22Rv1 (cell line): ENCODE data around the gene ABCF1.

Source experiments
- CTCF ChIP-seq: fragments of 450-650 bp; IDR thresholded peaks from 2 replicates; pipeline ENCODE4 v1.5.1; 2017; ENCODE audit warnings: mild to moderate bottlenecking
- ZFX ChIP-seq: fragments of 450-650 bp; IDR thresholded peaks from 2 replicates; pipeline ENCODE4 v1.6.1; 2017; ENCODE audit warnings: antibody characterized with exemption, borderline replicate concordance

- TF ChIP-seq CTCF (no peak), ZFX (no peak)
Observed at GRCh38 chr6:30543821-30544220, 27.4 kb upstream of the ABCF1 start.
